Measurements from ENCODE around the gene PHGDH. TPM values are rescaled to one million over a fixed set of nuclear protein-coding genes. Genes with fewer than 3 reads are reported as not detected.

PHGDH gene
- total and polyA plus RNA-seq, 9 donors: 50.6 to 105 (median 76.1) TPM

GRCh38 chr1:119738100-119738720, 26.5 kb downstream of the PHGDH start:
- 52% methylated on average over 3 of the region's 7 CpGs for WGBS (ENCODE audit: insufficient coverage)
- H3K27me3 ChIP-seq (ENCODE audit: control insufficient read depth, insufficient read depth, low read length): no peaks in the 10 kb centered on the region
- no peak overlapping the region for H3K27ac ChIP-seq (ENCODE audit: low read length)
- H3K36me3 ChIP-seq (ENCODE audit: control insufficient read depth, insufficient read depth, low read length): peaks cover 81% of the 10 kb centered on the region
- H3K9me3 ChIP-seq (replicated peaks; ENCODE audit: control insufficient read depth, low read depth, low read length): no peaks in the 10 kb centered on the region
- H3K4me3 ChIP-seq (ENCODE audit: low read length): no peak overlapping the region
- peaks cover 40% of the 10 kb centered on the region for H3K4me1 ChIP-seq (ENCODE audit: control insufficient read depth, insufficient read depth, low read length)
- DNase-seq: no peak

- Histone ChIP-seq H3K36me3 (ENCODE audit: control insufficient read depth, insufficient read depth, low read length) (peaks cover 83% of the 10 kb centered on the region), H3K27ac (ENCODE audit: low read length) (no peak overlapping the region), H3K9me3 (replicated peaks; ENCODE audit: control insufficient read depth, low read depth, low read length) (no peaks in the 10 kb centered on the region), H3K4me3 (ENCODE audit: low read length) (no peak overlapping the region), H3K27me3 (ENCODE audit: control insufficient read depth, insufficient read depth, low read length) (no peaks in the 10 kb centered on the region), H3K4me1 (ENCODE audit: control insufficient read depth, insufficient read depth, low read length) (peaks cover 47% of the 10 kb centered on the region)
- no peak for DNase-seq
- 73% methylated on average over 4 of the region's 6 CpGs for WGBS (ENCODE audit: insufficient coverage)
Observed at GRCh38 chr1:119739150-119739549, 27.4 kb downstream of the PHGDH start.

DNA sequence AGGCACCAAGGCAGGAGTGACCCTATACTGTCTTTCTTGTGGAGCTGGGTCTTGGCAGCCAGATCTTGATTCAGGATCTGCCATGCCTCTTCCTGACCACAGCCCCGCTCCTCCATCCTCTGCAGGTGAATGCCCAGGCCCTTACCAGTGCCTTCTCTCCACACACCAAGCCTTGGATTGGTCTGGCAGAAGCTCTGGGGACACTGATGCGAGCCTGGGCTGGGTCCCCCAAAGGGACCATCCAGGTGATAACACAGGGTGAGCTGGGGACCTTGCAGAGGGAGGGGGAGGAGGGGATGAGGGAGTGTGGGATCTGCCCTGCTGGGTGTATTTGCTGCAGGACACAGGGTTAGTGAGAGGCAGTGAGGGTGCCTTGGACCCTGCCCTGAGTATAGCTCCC, 28.5 kb downstream of the PHGDH start:
- H3K4me3 ChIP-seq (ENCODE audit: low read length): no peak overlapping the region
- peaks cover 76% of the 10 kb centered on the region for H3K36me3 ChIP-seq (ENCODE audit: control insufficient read depth, insufficient read depth, low read length)
- peaks cover 47% of the 10 kb centered on the region for H3K4me1 ChIP-seq (ENCODE audit: control insufficient read depth, insufficient read depth, low read length)
- no peak for DNase-seq
- no peak overlapping the region for H3K27ac ChIP-seq (ENCODE audit: low read length)
- H3K9me3 ChIP-seq (replicated peaks; ENCODE audit: control insufficient read depth, low read depth, low read length): no peaks in the 10 kb centered on the region
- WGBS (ENCODE audit: insufficient coverage): 100% methylated on average over 2 of the region's 2 CpGs
- no peaks in the 10 kb centered on the region for H3K27me3 ChIP-seq (ENCODE audit: control insufficient read depth, insufficient read depth, low read length)

GRCh38 chr1:119740896-119741780, 29.4 kb downstream of the PHGDH start:
- no peaks in the 10 kb centered on the region for H3K27me3 ChIP-seq (ENCODE audit: control insufficient read depth, insufficient read depth, low read length)
- DNase-seq: no peak
- no peak overlapping the region for H3K27ac ChIP-seq (ENCODE audit: low read length)
- H3K4me1 ChIP-seq (ENCODE audit: control insufficient read depth, insufficient read depth, low read length): peaks cover 43% of the 10 kb centered on the region
- H3K9me3 ChIP-seq (replicated peaks; ENCODE audit: control insufficient read depth, low read depth, low read length): no peaks in the 10 kb centered on the region
- WGBS (ENCODE audit: insufficient coverage): 87% methylated on average over 13 of the region's 13 CpGs
- H3K36me3 ChIP-seq (ENCODE audit: control insufficient read depth, insufficient read depth, low read length): peaks cover 68% of the 10 kb centered on the region
- no peak overlapping the region for H3K4me3 ChIP-seq (ENCODE audit: low read length)

GRCh38 chr1:119742202-119742601, 30.5 kb downstream of the PHGDH start:
- no peak for DNase-seq
- H3K27ac ChIP-seq (ENCODE audit: low read length): no peak overlapping the region

GRCh38 chr1:119742677-119743076, 30.9 kb downstream of the PHGDH start:
- no peaks in the 10 kb centered on the region for H3K27me3 ChIP-seq (ENCODE audit: control insufficient read depth, insufficient read depth, low read length)
- H3K36me3 ChIP-seq (ENCODE audit: control insufficient read depth, insufficient read depth, low read length): peaks cover 55% of the 10 kb centered on the region
- DNase-seq: no peak
- peaks cover 27% of the 10 kb centered on the region for H3K4me1 ChIP-seq (ENCODE audit: control insufficient read depth, insufficient read depth, low read length)
- H3K27ac ChIP-seq (ENCODE audit: low read length): no peak overlapping the region
- no peaks in the 10 kb centered on the region for H3K9me3 ChIP-seq (replicated peaks; ENCODE audit: control insufficient read depth, low read depth, low read length)
- no peak overlapping the region for H3K4me3 ChIP-seq (ENCODE audit: low read length)
- WGBS (ENCODE audit: insufficient coverage): 82% methylated on average over 4 of the region's 7 CpGs

More at GRCh38 chr1:119742202-119742601, 30.5 kb downstream of the PHGDH start:
- peaks cover 57% of the 10 kb centered on the region for H3K36me3 ChIP-seq (ENCODE audit: control insufficient read depth, insufficient read depth, low read length)
- no peaks in the 10 kb centered on the region for H3K9me3 ChIP-seq (replicated peaks; ENCODE audit: control insufficient read depth, low read depth, low read length)
- H3K4me1 ChIP-seq (ENCODE audit: control insufficient read depth, insufficient read depth, low read length): peaks cover 32% of the 10 kb centered on the region
- no peak overlapping the region for H3K4me3 ChIP-seq (ENCODE audit: low read length)
- no peaks in the 10 kb centered on the region for H3K27me3 ChIP-seq (ENCODE audit: control insufficient read depth, insufficient read depth, low read length)
- WGBS (ENCODE audit: insufficient coverage): 76% methylated on average over 3 of the region's 7 CpGs

DNA sequence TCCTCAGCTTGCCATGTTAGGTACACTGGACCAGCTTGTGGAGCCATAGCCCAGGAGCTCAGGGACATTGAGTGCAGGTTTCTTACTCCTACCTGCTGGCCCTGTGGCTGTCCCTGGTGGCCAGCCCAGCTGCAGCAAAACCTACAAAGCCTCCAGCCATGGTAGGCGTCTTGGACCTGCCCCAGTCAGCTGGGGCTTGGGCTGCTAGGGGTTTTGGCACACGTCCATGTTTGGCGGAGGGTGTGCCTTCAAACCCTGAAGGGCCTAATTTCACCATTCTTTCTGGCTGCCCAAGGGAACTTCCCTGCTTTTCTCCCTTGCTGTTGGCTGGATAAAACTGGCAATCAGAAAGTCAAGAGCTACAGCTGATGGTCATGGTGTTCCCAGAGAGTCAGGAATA, 31.6 kb downstream of the PHGDH start:
- no peaks in the 10 kb centered on the region for H3K9me3 ChIP-seq (replicated peaks; ENCODE audit: control insufficient read depth, low read depth, low read length)
- WGBS (ENCODE audit: insufficient coverage): 56% methylated on average over 3 of the region's 3 CpGs
- no peaks in the 10 kb centered on the region for H3K27me3 ChIP-seq (ENCODE audit: control insufficient read depth, insufficient read depth, low read length)
- no peak overlapping the region for H3K27ac ChIP-seq (ENCODE audit: low read length)
- H3K4me1 ChIP-seq (ENCODE audit: control insufficient read depth, insufficient read depth, low read length): peaks cover 23% of the 10 kb centered on the region
- peaks cover 49% of the 10 kb centered on the region for H3K36me3 ChIP-seq (ENCODE audit: control insufficient read depth, insufficient read depth, low read length)
- DNase-seq: no peak
- no peak overlapping the region for H3K4me3 ChIP-seq (ENCODE audit: low read length)

DNA sequence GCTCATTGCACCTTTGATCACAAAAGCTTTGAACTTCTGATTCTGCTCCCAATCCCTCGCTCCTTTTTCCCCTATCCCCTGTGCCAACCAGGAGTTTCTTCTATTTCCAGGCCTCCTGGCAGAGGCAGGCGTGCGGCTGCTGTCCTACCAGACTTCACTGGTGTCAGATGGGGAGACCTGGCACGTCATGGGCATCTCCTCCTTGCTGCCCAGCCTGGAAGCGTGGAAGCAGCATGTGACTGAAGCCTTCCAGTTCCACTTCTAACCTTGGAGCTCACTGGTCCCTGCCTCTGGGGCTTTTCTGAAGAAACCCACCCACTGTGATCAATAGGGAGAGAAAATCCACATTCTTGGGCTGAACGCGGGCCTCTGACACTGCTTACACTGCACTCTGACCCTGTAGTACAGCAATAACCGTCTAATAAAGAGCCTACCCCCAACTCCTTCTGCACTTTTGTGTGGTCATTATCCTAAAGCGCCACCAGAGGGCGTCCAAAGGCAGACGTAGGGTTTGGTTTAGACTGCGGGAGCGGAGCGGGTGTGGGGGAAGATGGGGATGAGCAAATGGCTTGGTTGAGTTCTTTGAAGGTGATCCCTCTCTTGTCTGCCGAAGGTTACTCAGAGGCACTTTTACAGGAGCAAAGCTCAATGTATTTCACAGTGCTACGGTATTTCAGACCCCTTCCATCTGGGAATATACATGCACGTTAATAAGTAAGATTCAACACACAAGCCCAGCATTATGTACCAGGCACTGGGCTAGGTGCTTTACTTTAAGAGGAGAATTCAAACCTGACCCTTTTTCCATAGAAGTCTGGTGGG, 32.3 kb downstream of the PHGDH start:
- peaks cover 23% of the 10 kb centered on the region for H3K4me1 ChIP-seq (ENCODE audit: control insufficient read depth, insufficient read depth, low read length)
- DNase-seq: peak; percentile 82
- no peaks in the 10 kb centered on the region for H3K27me3 ChIP-seq (ENCODE audit: control insufficient read depth, insufficient read depth, low read length)
- H3K27ac ChIP-seq (ENCODE audit: low read length): no peak overlapping the region
- H3K9me3 ChIP-seq (replicated peaks; ENCODE audit: control insufficient read depth, low read depth, low read length): no peaks in the 10 kb centered on the region
- peaks cover 45% of the 10 kb centered on the region for H3K36me3 ChIP-seq (ENCODE audit: control insufficient read depth, insufficient read depth, low read length)
- WGBS (ENCODE audit: insufficient coverage): 85% methylated on average over 4 of the region's 17 CpGs
- H3K4me3 ChIP-seq (ENCODE audit: low read length): no peak overlapping the region

GRCh38 chr1:119744598-119744942, 32.8 kb downstream of the PHGDH start:
- no peak for DNase-seq
- Histone ChIP-seq H3K9me3 (replicated peaks; ENCODE audit: control insufficient read depth, low read depth, low read length) (no peaks in the 10 kb centered on the region), H3K27ac (ENCODE audit: low read length) (no peak overlapping the region), H3K4me1 (ENCODE audit: control insufficient read depth, insufficient read depth, low read length) (peaks cover 23% of the 10 kb centered on the region), H3K36me3 (ENCODE audit: control insufficient read depth, insufficient read depth, low read length) (peaks cover 41% of the 10 kb centered on the region), H3K27me3 (ENCODE audit: control insufficient read depth, insufficient read depth, low read length) (no peaks in the 10 kb centered on the region), H3K4me3 (ENCODE audit: low read length) (no peak overlapping the region)
- WGBS (ENCODE audit: insufficient coverage): no CpG with 5 or more reads among the region's 1 CpG

DNA sequence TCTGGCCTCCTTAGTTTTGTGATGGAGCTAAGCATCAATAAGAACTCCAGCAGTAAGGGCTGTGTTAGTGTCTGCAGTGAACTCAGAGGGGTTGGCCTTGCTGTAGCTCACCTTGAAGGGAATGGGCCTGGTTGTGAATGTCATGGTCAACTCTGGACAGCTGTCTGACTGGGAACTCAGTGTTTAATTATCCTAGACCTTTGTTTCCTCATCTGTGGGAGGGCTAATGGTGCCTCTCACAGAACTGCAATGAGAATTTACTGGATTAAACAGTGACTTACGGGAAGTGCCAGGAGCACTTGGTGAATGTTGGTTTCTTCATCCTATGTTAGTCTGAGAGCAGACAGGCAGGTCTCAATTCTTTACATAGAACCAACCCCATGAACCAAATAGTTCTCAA, 33.3 kb downstream of the PHGDH start:
- no peak overlapping the region for H3K27ac ChIP-seq (ENCODE audit: low read length)
- H3K36me3 ChIP-seq (ENCODE audit: control insufficient read depth, insufficient read depth, low read length): peaks cover 38% of the 10 kb centered on the region
- H3K4me1 ChIP-seq (ENCODE audit: control insufficient read depth, insufficient read depth, low read length): peaks cover 23% of the 10 kb centered on the region
- no peaks in the 10 kb centered on the region for H3K27me3 ChIP-seq (ENCODE audit: control insufficient read depth, insufficient read depth, low read length)
- no CpG with 5 or more reads among the region's 1 CpG for WGBS (ENCODE audit: insufficient coverage)
- DNase-seq: no peak
- no peak overlapping the region for H3K4me3 ChIP-seq (ENCODE audit: low read length)
- no peaks in the 10 kb centered on the region for H3K9me3 ChIP-seq (replicated peaks; ENCODE audit: control insufficient read depth, low read depth, low read length)
